Kidney epithelial cell (primary cell): Measurements from ENCODE around the gene BEND4. TPM values are rescaled to one million over a fixed set of nuclear protein-coding genes. Genes with fewer than 3 reads are reported as not detected.

Source experiments
- DNase-seq: peaks from one replicate; pipeline ENCODE4 v3.0.0-alpha.2; 2010; ENCODE audit warnings: low read depth
- H3K27me3 ChIP-seq: 2 replicates; pipeline ENCODE4 v1.6.0; 2011; ENCODE audit warnings: low read length; ENCODE audit not compliant: control insufficient read depth, insufficient read depth
- H3K36me3 ChIP-seq: 2 replicates; pipeline ENCODE4 v1.5.1; 2011; ENCODE audit warnings: low read length; ENCODE audit not compliant: control insufficient read depth, insufficient read depth
- H3K4me3 ChIP-seq: 2 replicates; pipeline ENCODE4 v1.5.1; 2011; ENCODE audit warnings: low read depth, mild to moderate bottlenecking, control low read depth, low read length
- total RNA-seq: library from RNA; depleted of rRNA; stranded (reverse); fragments of >200 nt; gene quantifications from 2 replicates; pipeline ENCODE4 v1.2.3, GENCODE V29; 2015
- TF ChIP-seq, protein P1 (sequence below): IDR thresholded peaks from 2 replicates; pipeline ENCODE4 v1.5.1; 2011; ENCODE audit warnings: mild to moderate bottlenecking, moderate library complexity, low read length, control low read depth, inconsistent platforms; ENCODE audit not compliant: insufficient read depth, poor library complexity, severe bottlenecking

BEND4 gene
- total RNA-seq, 1 donor from 2014 or later, result 0.13 TPM

DNA sequence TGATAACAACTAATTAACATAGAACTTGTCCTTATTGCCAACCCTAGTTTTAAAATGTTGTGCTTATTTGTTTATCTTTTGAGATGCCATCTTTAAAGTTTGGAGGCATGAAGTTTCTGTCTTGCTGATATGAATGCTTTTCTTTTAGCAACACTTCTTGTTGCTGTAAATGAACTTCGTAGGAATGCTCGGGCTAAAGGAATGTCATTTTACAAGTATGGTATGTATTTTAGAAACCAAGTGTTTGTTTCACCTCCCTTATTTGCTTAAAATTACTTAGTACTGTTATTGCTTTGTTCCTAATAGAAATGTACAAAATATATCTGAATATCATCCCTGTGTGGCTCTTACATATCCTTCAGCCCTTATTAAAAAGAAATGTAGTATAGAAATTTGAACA lies 86.1 kb downstream of the BEND4 start:
- no peak for DNase-seq
- TF ChIP-seq, protein P1, sequence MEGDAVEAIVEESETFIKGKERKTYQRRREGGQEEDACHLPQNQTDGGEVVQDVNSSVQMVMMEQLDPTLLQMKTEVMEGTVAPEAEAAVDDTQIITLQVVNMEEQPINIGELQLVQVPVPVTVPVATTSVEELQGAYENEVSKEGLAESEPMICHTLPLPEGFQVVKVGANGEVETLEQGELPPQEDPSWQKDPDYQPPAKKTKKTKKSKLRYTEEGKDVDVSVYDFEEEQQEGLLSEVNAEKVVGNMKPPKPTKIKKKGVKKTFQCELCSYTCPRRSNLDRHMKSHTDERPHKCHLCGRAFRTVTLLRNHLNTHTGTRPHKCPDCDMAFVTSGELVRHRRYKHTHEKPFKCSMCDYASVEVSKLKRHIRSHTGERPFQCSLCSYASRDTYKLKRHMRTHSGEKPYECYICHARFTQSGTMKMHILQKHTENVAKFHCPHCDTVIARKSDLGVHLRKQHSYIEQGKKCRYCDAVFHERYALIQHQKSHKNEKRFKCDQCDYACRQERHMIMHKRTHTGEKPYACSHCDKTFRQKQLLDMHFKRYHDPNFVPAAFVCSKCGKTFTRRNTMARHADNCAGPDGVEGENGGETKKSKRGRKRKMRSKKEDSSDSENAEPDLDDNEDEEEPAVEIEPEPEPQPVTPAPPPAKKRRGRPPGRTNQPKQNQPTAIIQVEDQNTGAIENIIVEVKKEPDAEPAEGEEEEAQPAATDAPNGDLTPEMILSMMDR, result no peak
- Histone ChIP-seq H3K27me3 (no peaks in the 10 kb centered on the region), H3K4me3 (no peak overlapping the region), H3K36me3 (no peaks in the 10 kb centered on the region)

Other genes with a start within 250 kb of the BEND4 start
- gene TMEM33, start 217.2 kb downstream of the BEND4 start, total RNA-seq, result 94.1 and 100 TPM in 2 replicates
- gene DCAF4L1, start 170.9 kb downstream of the BEND4 start, total RNA-seq, result 0.13 and 0.48 TPM in 2 replicates
- gene SLC30A9, start 162.1 kb downstream of the BEND4 start, total RNA-seq, result 64.5 and 65.9 TPM in 2 replicates
- gene SHISA3, start 244.8 kb upstream of the BEND4 start, total RNA-seq, result 0.38 and 0.96 TPM in 2 replicates